ENCODE results near the gene ZNF429.

DNA sequence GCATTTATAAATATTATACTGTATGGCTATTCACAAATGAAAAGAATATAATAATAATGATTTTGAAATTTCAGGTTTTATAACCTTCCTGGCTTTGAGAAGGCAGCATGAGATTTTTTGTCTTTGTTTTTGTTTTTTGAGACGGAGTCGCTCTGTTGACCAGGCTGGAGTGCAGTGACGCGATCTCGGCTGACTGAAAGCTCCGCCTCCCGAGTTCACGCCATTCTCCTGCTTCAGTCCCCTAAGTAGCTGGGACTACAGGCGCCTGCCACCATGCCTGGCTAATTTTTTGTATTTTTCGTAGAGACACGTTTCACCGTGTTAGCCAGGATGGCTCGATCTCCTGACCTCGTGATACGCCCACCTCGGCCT is 64.1 kb downstream of the ZNF429 start:
- TF ChIP-seq POLR2A (IDR thresholded peaks at IDR 0.05; ENCODE audit: low read depth, low read length) (no peak), MXI1 (IDR thresholded peaks at IDR 0.05; ENCODE audit: borderline replicate concordance, low read depth, low read length) (no peak), RCOR1 (IDR thresholded peaks at IDR 0.05; ENCODE audit: insufficient replicate concordance, low read length) (no peak), RAD21 (IDR thresholded peaks at IDR 0.05; ENCODE audit: low read length) (no peak), CHD1 (IDR thresholded peaks at IDR 0.05; ENCODE audit: low read depth, low read length) (no peak), CEBPB (IDR thresholded peaks at IDR 0.05; ENCODE audit: low read depth, low read length) (no peak), SMC3 (IDR thresholded peaks at IDR 0.05; ENCODE audit: low read depth, low read length) (no peak), FOS (IDR thresholded peaks at IDR 0.05; ENCODE audit: low read depth, low read length) (no peak), MAZ (IDR thresholded peaks at IDR 0.05; ENCODE audit: borderline replicate concordance, low read depth, low read length) (no peak), BHLHE40 (IDR thresholded peaks at IDR 0.05; ENCODE audit: low read depth, low read length) (no peak), RFX5 (IDR thresholded peaks at IDR 0.05; ENCODE audit: low read depth, low read length) (no peak)
- TF ChIP-seq, protein P1, sequence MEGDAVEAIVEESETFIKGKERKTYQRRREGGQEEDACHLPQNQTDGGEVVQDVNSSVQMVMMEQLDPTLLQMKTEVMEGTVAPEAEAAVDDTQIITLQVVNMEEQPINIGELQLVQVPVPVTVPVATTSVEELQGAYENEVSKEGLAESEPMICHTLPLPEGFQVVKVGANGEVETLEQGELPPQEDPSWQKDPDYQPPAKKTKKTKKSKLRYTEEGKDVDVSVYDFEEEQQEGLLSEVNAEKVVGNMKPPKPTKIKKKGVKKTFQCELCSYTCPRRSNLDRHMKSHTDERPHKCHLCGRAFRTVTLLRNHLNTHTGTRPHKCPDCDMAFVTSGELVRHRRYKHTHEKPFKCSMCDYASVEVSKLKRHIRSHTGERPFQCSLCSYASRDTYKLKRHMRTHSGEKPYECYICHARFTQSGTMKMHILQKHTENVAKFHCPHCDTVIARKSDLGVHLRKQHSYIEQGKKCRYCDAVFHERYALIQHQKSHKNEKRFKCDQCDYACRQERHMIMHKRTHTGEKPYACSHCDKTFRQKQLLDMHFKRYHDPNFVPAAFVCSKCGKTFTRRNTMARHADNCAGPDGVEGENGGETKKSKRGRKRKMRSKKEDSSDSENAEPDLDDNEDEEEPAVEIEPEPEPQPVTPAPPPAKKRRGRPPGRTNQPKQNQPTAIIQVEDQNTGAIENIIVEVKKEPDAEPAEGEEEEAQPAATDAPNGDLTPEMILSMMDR (conservative IDR thresholded peaks at IDR 0.05; ENCODE audit: low read depth, low read length): no peak
- TF ChIP-seq, protein P2, sequence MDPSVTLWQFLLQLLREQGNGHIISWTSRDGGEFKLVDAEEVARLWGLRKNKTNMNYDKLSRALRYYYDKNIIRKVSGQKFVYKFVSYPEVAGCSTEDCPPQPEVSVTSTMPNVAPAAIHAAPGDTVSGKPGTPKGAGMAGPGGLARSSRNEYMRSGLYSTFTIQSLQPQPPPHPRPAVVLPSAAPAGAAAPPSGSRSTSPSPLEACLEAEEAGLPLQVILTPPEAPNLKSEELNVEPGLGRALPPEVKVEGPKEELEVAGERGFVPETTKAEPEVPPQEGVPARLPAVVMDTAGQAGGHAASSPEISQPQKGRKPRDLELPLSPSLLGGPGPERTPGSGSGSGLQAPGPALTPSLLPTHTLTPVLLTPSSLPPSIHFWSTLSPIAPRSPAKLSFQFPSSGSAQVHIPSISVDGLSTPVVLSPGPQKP (IDR thresholded peaks at IDR 0.05; ENCODE audit: borderline replicate concordance, low read depth, low read length): no peak
- TF ChIP-seq, protein P3, sequence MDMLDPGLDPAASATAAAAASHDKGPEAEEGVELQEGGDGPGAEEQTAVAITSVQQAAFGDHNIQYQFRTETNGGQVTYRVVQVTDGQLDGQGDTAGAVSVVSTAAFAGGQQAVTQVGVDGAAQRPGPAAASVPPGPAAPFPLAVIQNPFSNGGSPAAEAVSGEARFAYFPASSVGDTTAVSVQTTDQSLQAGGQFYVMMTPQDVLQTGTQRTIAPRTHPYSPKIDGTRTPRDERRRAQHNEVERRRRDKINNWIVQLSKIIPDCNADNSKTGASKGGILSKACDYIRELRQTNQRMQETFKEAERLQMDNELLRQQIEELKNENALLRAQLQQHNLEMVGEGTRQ (IDR thresholded peaks at IDR 0.05; ENCODE audit: low read depth, low read length): no peak
